Mesenchymal stem cell (in vitro differentiated cells and primary cell): ENCODE data around the gene SNX12.

Experiments used
- DNase-seq: peaks from one replicate; pipeline ENCODE4 v3.0.0-alpha.2; 2013
- H2AFZ ChIP-seq: one replicate; pipeline ENCODE4 v1.6.1; 2013; ENCODE audit warnings: low read depth, mild to moderate bottlenecking, control low read depth, inconsistent platforms, low read length, moderate library complexity
- H2AK5ac ChIP-seq: 2 replicates; pipeline ENCODE4 v1.6.1; 2013; ENCODE audit warnings: low read length, moderate library complexity, mild to moderate bottlenecking, inconsistent platforms; ENCODE audit not compliant: severe bottlenecking
- H2BK120ac ChIP-seq: one replicate; pipeline ENCODE4 v1.6.1; 2013; ENCODE audit warnings: low read depth, mild to moderate bottlenecking, inconsistent platforms, low read length, moderate library complexity
- H2BK12ac ChIP-seq, 2 experiments: one replicate each; pipeline ENCODE4 v1.6.1; 2013; ENCODE audit warnings: inconsistent platforms in 2 of 2, low read length in 2 of 2, mild to moderate bottlenecking in 2 of 2, moderate library complexity in 2 of 2, control low read depth in 1 of 2
- H2BK15ac ChIP-seq: one replicate; pipeline ENCODE4 v1.6.1; 2013; ENCODE audit warnings: mild to moderate bottlenecking, low read depth, inconsistent platforms; ENCODE audit not compliant: poor library complexity, severe bottlenecking
- H2BK5ac ChIP-seq: 2 replicates; pipeline ENCODE4 v1.6.1; 2013; ENCODE audit warnings: low read depth, mild to moderate bottlenecking, low read length, control low read depth, inconsistent platforms; ENCODE audit not compliant: poor library complexity, severe bottlenecking
- H3K14ac ChIP-seq, 2 experiments: one replicate each; pipeline ENCODE4 v1.6.1; 2013; ENCODE audit warnings: inconsistent platforms in 2 of 2, low read length in 2 of 2, control low read depth in 1 of 2, mild to moderate bottlenecking in 1 of 2, moderate library complexity in 1 of 2
- H3K18ac ChIP-seq, 2 experiments: one replicate each; pipeline ENCODE4 v1.6.1; 2013; ENCODE audit warnings: inconsistent platforms in 2 of 2, low read length in 2 of 2, control low read depth in 1 of 2, low read depth in 1 of 2, mild to moderate bottlenecking in 1 of 2
- H3K23ac ChIP-seq, 2 experiments: one replicate each; pipeline ENCODE4 v1.6.1; 2013; ENCODE audit warnings: inconsistent platforms in 2 of 2, low read length in 2 of 2, mild to moderate bottlenecking in 2 of 2, moderate library complexity in 2 of 2, control low read depth in 1 of 2
- H3K27ac ChIP-seq: 2 replicates; pipeline ENCODE4 v1.5.1; 2013; ENCODE audit warnings: mild to moderate bottlenecking, moderate library complexity, low read length, control low read depth, inconsistent platforms; ENCODE audit not compliant: poor library complexity, severe bottlenecking
- H3K27me3 ChIP-seq, 2 experiments: 2 replicates each; pipeline versions ENCODE4 v1.6.1 to v1.7.0; 2013; ENCODE audit warnings: low read length in 2 of 2, mild to moderate bottlenecking in 2 of 2, moderate library complexity in 2 of 2, control low read depth in 1 of 2, inconsistent platforms in 1 of 2; ENCODE audit not compliant: control insufficient read depth in 1 of 2, insufficient read depth in 1 of 2
- H3K36me3 ChIP-seq, 2 experiments: 2 replicates each; pipeline versions ENCODE4 v1.6.1 to v1.7.0; 2013; ENCODE audit warnings: low read length in 2 of 2, control low read depth in 1 of 2, inconsistent platforms in 1 of 2, low read depth in 1 of 2, mild to moderate bottlenecking in 1 of 2; ENCODE audit not compliant: insufficient read depth in 2 of 2, control insufficient read depth in 1 of 2
- H3K4ac ChIP-seq, 2 experiments: one replicate each; pipeline ENCODE4 v1.6.1; 2013; ENCODE audit warnings: inconsistent platforms in 2 of 2, low read length in 2 of 2, mild to moderate bottlenecking in 2 of 2, moderate library complexity in 2 of 2, control low read depth in 1 of 2, low read depth in 1 of 2
- H3K4me1 ChIP-seq: 2 replicates; pipeline ENCODE4 v1.6.1; 2013; ENCODE audit warnings: low read depth, low read length, control low read depth; ENCODE audit not compliant: control insufficient read depth, insufficient read depth
- H3K4me2 ChIP-seq: 2 replicates; pipeline ENCODE4 v1.6.1; 2013; ENCODE audit warnings: low read length, mild to moderate bottlenecking, inconsistent platforms; ENCODE audit not compliant: poor library complexity, severe bottlenecking
- H3K4me3 ChIP-seq, 2 experiments: 2 replicates each; pipeline versions ENCODE4 v1.5.1 to v1.7.0; 2013; ENCODE audit warnings: low read length in 2 of 2, mild to moderate bottlenecking in 2 of 2, control low read depth in 1 of 2, low read depth in 1 of 2; ENCODE audit not compliant: insufficient read depth in 1 of 2
- H3K79me1 ChIP-seq: replicated peaks from 2 replicates; pipeline ENCODE4 v1.6.1; 2013; ENCODE audit warnings: mild to moderate bottlenecking, control low read depth, low read length, inconsistent platforms; ENCODE audit not compliant: poor library complexity, severe bottlenecking
- H3K9ac ChIP-seq: 2 replicates; pipeline ENCODE4 v1.7.0; 2013; ENCODE audit warnings: mild to moderate bottlenecking, low read length, moderate library complexity
- H3K9me3 ChIP-seq: 2 replicates; pipeline ENCODE4 v1.7.0; 2013; ENCODE audit warnings: mild to moderate bottlenecking, low read length; ENCODE audit not compliant: control insufficient read depth
- H4K8ac ChIP-seq: one replicate; pipeline ENCODE4 v1.6.1; 2013; ENCODE audit warnings: inconsistent platforms, mild to moderate bottlenecking, low read length, moderate library complexity
- H4K91ac ChIP-seq: one replicate; pipeline ENCODE4 v1.6.1; 2013; ENCODE audit warnings: mild to moderate bottlenecking, low read length, inconsistent platforms
- WGBS: methylation state at CpG from one replicate; pipeline ENCODE4 v1.1.7; 2013; ENCODE audit warnings: mixed read lengths; 5-methylcytosine and 5-hydroxymethylcytosine counted together

The SNX12 gene

DNA sequence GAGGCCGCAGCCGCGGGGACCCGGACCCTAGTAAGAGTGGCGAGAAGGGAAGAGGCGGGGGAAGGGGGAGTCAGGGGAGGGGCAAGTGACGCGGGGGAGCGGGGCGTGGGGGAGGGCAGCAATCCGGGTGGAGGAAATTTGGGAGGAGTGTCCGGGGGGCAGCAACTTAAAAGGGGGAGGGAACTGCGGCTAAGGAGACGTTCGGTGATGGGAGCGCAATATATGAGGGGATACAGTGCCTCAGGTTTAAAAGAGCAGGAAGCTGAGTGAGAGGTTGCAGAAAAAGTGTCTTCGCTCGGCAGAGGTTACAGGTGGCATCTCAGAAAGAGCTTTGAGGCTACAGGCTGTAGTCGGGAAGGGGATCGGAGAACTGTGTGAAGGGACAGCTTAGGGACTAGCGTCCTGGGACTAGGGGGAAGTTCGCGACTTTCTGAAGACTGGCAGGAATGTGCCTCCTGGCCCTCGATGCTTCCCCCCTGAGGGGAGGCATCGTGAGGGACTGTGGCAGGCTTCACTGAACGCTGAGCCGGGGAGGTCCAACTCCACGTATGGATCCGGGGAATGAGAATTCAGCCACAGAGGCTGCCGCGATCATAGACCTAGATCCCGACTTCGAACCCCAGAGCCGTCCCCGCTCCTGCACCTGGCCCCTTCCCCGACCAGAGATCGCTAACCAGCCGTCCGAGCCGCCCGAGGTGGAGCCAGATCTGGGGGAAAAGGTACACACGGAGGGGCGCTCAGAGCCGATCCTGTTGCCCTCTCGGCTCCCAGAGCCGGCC is 28.0 kb upstream of the SNX12 start:
- no peak overlapping the region for H3K4ac ChIP-seq
- peaks cover 3% of the 10 kb centered on the region for H3K4me1 ChIP-seq
- H3K4me2 ChIP-seq: peak overlapping the region; percentile 95
- H3K79me1 ChIP-seq: no peaks in the 10 kb centered on the region
- H2AFZ ChIP-seq: no peak overlapping the region
- DNase-seq: no peak
- 1% methylated on average over 44 of the region's 46 CpGs for WGBS
- H2BK15ac ChIP-seq: no peak overlapping the region
- no peaks in the 10 kb centered on the region for H3K9me3 ChIP-seq
- peak overlapping the region; percentile 59 to 81 for H3K4me3 ChIP-seq
- peak overlapping the region; percentile 60 for H3K9ac ChIP-seq
- H3K27ac ChIP-seq: no peak overlapping the region
- no peaks in the 10 kb centered on the region for H3K36me3 ChIP-seq
- H2BK120ac ChIP-seq: no peak overlapping the region
- no peak overlapping the region for H4K8ac ChIP-seq
- no peak overlapping the region for H3K14ac ChIP-seq
- H2BK5ac ChIP-seq: no peak overlapping the region
- H2BK12ac ChIP-seq: no peak overlapping the region
- no peak overlapping the region for H3K23ac ChIP-seq
- H4K91ac ChIP-seq: no peak overlapping the region
- no peak overlapping the region for H3K18ac ChIP-seq
- H2AK5ac ChIP-seq: no peak overlapping the region
- peaks cover 12 to 36% of the 10 kb centered on the region in 2 experiments for H3K27me3 ChIP-seq

GRCh38 chrX:71095555-71095980 is 27.4 kb upstream of the SNX12 start, which contains the start of gene FOXO4:
FOXO4 (plus strand) TSS chrX:71095851; CDS start chrX:71096529, 678 bp downstream.
- H3K18ac ChIP-seq: no peak within 1 kb of the TSS
- DNase-seq: peak; percentile 85
- no peak within 1 kb of the TSS for H2BK120ac ChIP-seq
- H2AK5ac ChIP-seq: no peak within 1 kb of the TSS
- peaks cover 6 to 31% of the 10 kb centered on the region in 2 experiments for H3K27me3 ChIP-seq
- no peak within 1 kb of the TSS for H2BK5ac ChIP-seq
- no peak within 1 kb of the TSS for H3K4ac ChIP-seq
- no peak within 1 kb of the TSS for H3K14ac ChIP-seq
- peak within 1 kb of the TSS; percentile 4 for H4K8ac ChIP-seq
- no peaks in the 10 kb centered on the region for H3K36me3 ChIP-seq
- no peaks in the 10 kb centered on the region for H3K79me1 ChIP-seq
- no peak within 1 kb of the TSS for H2BK15ac ChIP-seq
- no peak within 1 kb of the TSS for H2BK12ac ChIP-seq
- peaks cover 3% of the 10 kb centered on the region for H3K4me1 ChIP-seq
- no peak within 1 kb of the TSS for H3K27ac ChIP-seq
- H3K4me2 ChIP-seq: peak within 1 kb of the TSS; percentile 95
- peak within 1 kb of the TSS; percentile 59 to 82 for H3K4me3 ChIP-seq
- H4K91ac ChIP-seq: no peak within 1 kb of the TSS
- under 1% methylated on average over 12 of the region's 29 CpGs for WGBS
- peak within 1 kb of the TSS; percentile 84 for H3K9ac ChIP-seq
- no peaks in the 10 kb centered on the region for H3K9me3 ChIP-seq
- H3K23ac ChIP-seq: no peak within 1 kb of the TSS
- no peak within 1 kb of the TSS for H2AFZ ChIP-seq

DNA sequence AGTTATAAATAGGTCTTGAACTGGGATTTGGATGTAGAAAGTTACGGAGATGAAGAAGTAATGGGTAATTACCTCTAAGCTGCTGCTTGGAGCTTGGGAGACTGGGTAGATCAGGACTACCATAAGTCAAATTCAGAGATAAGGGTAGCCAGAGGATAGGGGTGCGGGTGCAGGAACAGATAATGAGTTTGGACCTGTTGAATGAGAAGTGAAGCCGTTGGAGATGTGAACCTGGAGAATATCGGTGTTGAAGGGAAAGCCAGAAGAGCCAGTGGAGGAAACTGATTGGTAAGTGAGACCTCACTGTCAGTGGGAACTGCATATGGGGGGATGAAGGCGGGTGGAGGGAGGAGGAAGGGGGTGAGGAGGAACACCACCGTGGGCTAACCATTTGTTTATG is 26.9 kb upstream of the SNX12 start:
- peak overlapping the region in 1 of 2 experiments; percentile 82 for H3K4me3 ChIP-seq
- 39% methylated on average over 3 of the region's 6 CpGs for WGBS
- H3K4me1 ChIP-seq: peaks cover 3% of the 10 kb centered on the region
- H2BK120ac ChIP-seq: no peak overlapping the region
- H3K23ac ChIP-seq: no peak overlapping the region
- H3K27me3 ChIP-seq: peaks cover 5 to 31% of the 10 kb centered on the region in 2 experiments
- peak overlapping the region; percentile 36 for H3K4me2 ChIP-seq
- H2BK12ac ChIP-seq: no peak overlapping the region
- no peak overlapping the region for H3K14ac ChIP-seq
- H3K79me1 ChIP-seq: no peaks in the 10 kb centered on the region
- no peak overlapping the region for H3K27ac ChIP-seq
- no peak overlapping the region for H2AK5ac ChIP-seq
- peak overlapping the region; percentile 84 for H3K9ac ChIP-seq
- no peaks in the 10 kb centered on the region for H3K36me3 ChIP-seq
- no peak overlapping the region for H2AFZ ChIP-seq
- H4K91ac ChIP-seq: no peak overlapping the region
- peak overlapping the region; percentile 4 for H4K8ac ChIP-seq
- H3K4ac ChIP-seq: no peak overlapping the region
- no peak overlapping the region for H2BK15ac ChIP-seq
- H3K9me3 ChIP-seq: no peaks in the 10 kb centered on the region
- H2BK5ac ChIP-seq: no peak overlapping the region
- no peak for DNase-seq
- no peak overlapping the region for H3K18ac ChIP-seq

DNA sequence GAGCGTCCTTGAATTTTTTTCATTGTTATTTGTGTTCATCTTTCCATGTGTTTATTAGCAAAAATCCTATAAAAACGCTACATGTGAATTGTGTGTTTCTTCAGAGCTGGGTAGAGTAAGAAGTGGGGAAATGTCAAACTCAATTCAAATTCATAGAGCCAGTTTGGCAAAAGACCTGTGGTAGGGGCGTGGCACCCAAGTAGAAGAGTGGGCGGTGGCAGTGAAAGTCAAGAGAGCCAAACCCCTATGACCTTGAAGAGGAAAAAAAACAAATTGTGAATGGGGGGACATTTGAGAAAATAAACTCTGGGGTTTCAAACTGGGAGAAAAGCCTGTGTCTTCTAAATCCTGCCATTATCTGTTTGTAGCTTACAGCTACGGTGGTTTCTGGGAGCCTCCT is 23.1 kb upstream of the SNX12 start:
- H3K4me1 ChIP-seq: no peaks in the 10 kb centered on the region
- no peak overlapping the region for H2BK5ac ChIP-seq
- no peak overlapping the region for H4K91ac ChIP-seq
- no peak overlapping the region for H4K8ac ChIP-seq
- no peak overlapping the region for H3K9ac ChIP-seq
- no peaks in the 10 kb centered on the region for H3K9me3 ChIP-seq
- no peak overlapping the region for H2AFZ ChIP-seq
- H2BK120ac ChIP-seq: no peak overlapping the region
- H2AK5ac ChIP-seq: no peak overlapping the region
- H3K79me1 ChIP-seq: no peaks in the 10 kb centered on the region
- H3K4me3 ChIP-seq: no peak overlapping the region
- H3K27me3 ChIP-seq: peaks cover 0 to 14% of the 10 kb centered on the region in 2 experiments
- no peaks in the 10 kb centered on the region for H3K36me3 ChIP-seq
- H2BK12ac ChIP-seq: no peak overlapping the region
- no peak overlapping the region for H3K27ac ChIP-seq
- H3K18ac ChIP-seq: no peak overlapping the region
- H2BK15ac ChIP-seq: no peak overlapping the region
- no peak overlapping the region for H3K14ac ChIP-seq
- no peak for DNase-seq
- no peak overlapping the region for H3K23ac ChIP-seq
- 89% methylated on average over 4 of the region's 5 CpGs for WGBS
- no peak overlapping the region for H3K4ac ChIP-seq
- no peak overlapping the region for H3K4me2 ChIP-seq
